HEK293 (cell line): ENCODE data around the gene ARID5A.

ENCODE experiments used
- CTCF ChIA-PET: fragments of 350-600 bp; formaldehyde crosslinking; extraction: SDS; loops from one replicate; lab custom pipeline; 2021; ENCODE audit warnings: antibody characterized with exemption; lab: Yijun Ruan, JAX
- POLR2A ChIA-PET: fragments of 300-600 bp; formaldehyde crosslinking; extraction: SDS; loops from one replicate; lab custom pipeline; 2020; ENCODE audit warnings: antibody characterized with exemption, inconsistent platforms; lab: Yijun Ruan, JAX
- H3K27ac ChIP-seq: fragments of 200-500 bp; sonication (Bioruptor generic); 2 replicates; pipeline ENCODE4 v1.5.1; 2014; ENCODE audit warnings: low read depth, low read length, control low read depth, inconsistent platforms; ENCODE audit errors: extremely low read depth
- H3K36me3 ChIP-seq, 2 experiments: fragments of 200-500 bp in 1 of 2; sonication (Bioruptor generic) in 1 of 2; 1 replicate in 1 of 2; 2 replicates in 1 of 2; pipeline ENCODE4 v1.5.1; 2014 to 2017; ENCODE audit warnings: inconsistent platforms in 2 of 2, low read length in 2 of 2; ENCODE audit not compliant: control insufficient read depth in 2 of 2, insufficient read depth in 1 of 2
- H3K4me1 ChIP-seq: fragments of 200-500 bp; sonication (Bioruptor generic); 2 replicates; pipeline ENCODE4 v1.5.1; 2014; ENCODE audit warnings: mild to moderate bottlenecking, low read length, inconsistent platforms; ENCODE audit not compliant: control insufficient read depth, insufficient read depth
- H3K4me3 ChIP-seq: 2 replicates; pipeline ENCODE4 v1.5.1; 2011; ENCODE audit warnings: low read depth, mild to moderate bottlenecking, control low read depth, low read length, moderate library complexity
- H3K9me3 ChIP-seq: fragments of 200-500 bp; sonication (Bioruptor generic); 2 replicates; pipeline ENCODE4 v1.5.1; 2014; ENCODE audit warnings: low read depth, low read length, inconsistent platforms; ENCODE audit not compliant: control insufficient read depth, insufficient read depth
- HOXC10 ChIP-seq: sonication (generic); formaldehyde crosslinking; IDR thresholded peaks from 2 replicates; pipeline ENCODE4 v1.8.1; 2023; ENCODE audit warnings: mild to moderate bottlenecking, missing genetic modification reagents
- IKZF3 ChIP-seq: fragments of 450-650 bp; IDR thresholded peaks from 2 replicates; pipeline ENCODE4 v1.5.0; 2018; ENCODE audit warnings: missing biosample characterization, mild to moderate bottlenecking, missing genetic modification characterization, moderate library complexity
- PBX3 ChIP-seq: sonication (generic); formaldehyde crosslinking; IDR thresholded peaks from 2 replicates; pipeline ENCODE4 v1.8.1; 2022; ENCODE audit warnings: mild to moderate bottlenecking, moderate library complexity, missing genetic modification reagents
- SCRT2 ChIP-seq: fragments of 450-650 bp; formaldehyde crosslinking; IDR thresholded peaks from 2 replicates; pipeline ENCODE4 v1.5.1; 2016; ENCODE audit warnings: missing biosample characterization, missing genetic modification characterization
- TSHZ1 ChIP-seq: fragments of 450-650 bp; formaldehyde crosslinking; IDR thresholded peaks from 2 replicates; pipeline ENCODE4 v1.5.1; 2016; ENCODE audit warnings: missing biosample characterization, missing genetic modification characterization, borderline replicate concordance
- ZFP69B ChIP-seq: fragments of 450-650 bp; formaldehyde crosslinking; IDR thresholded peaks from 2 replicates; pipeline ENCODE4 v1.5.1; 2016; ENCODE audit warnings: missing biosample characterization, missing genetic modification characterization
- ZNF426 ChIP-seq: fragments of 450-650 bp; formaldehyde crosslinking; IDR thresholded peaks from 2 replicates; pipeline ENCODE4 v1.5.1; 2017; ENCODE audit warnings: missing biosample characterization, missing genetic modification characterization, mild to moderate bottlenecking, inconsistent platforms, moderate library complexity
- ZNF501 ChIP-seq: fragments of 450-650 bp; formaldehyde crosslinking; IDR thresholded peaks from 2 replicates; pipeline ENCODE4 v1.5.1; 2016; ENCODE audit warnings: missing biosample characterization, missing genetic modification characterization
- ZNF529 ChIP-seq: fragments of 450-650 bp; formaldehyde crosslinking; IDR thresholded peaks from 2 replicates; pipeline ENCODE4 v1.5.1; 2017; ENCODE audit warnings: missing genetic modification characterization, missing biosample characterization; ENCODE audit not compliant: insufficient replicate concordance
- ZNF549 ChIP-seq: fragments of 450-650 bp; IDR thresholded peaks from 2 replicates; pipeline ENCODE4 v1.5.1; 2018; ENCODE audit warnings: missing biosample characterization, missing genetic modification characterization, mild to moderate bottlenecking, inconsistent platforms, moderate library complexity
- ZNF571 ChIP-seq: fragments of 450-650 bp; formaldehyde crosslinking; IDR thresholded peaks from 2 replicates; pipeline ENCODE4 v1.5.0; 2017; ENCODE audit warnings: missing biosample characterization, missing genetic modification characterization
- ZNF585B ChIP-seq: fragments of 450-650 bp; formaldehyde crosslinking; IDR thresholded peaks from 2 replicates; pipeline ENCODE4 v1.5.1; 2016; ENCODE audit warnings: missing biosample characterization, missing genetic modification characterization
- ZSCAN23 ChIP-seq: fragments of 450-650 bp; formaldehyde crosslinking; IDR thresholded peaks from 2 replicates; pipeline ENCODE4 v1.5.1; 2016; ENCODE audit warnings: missing biosample characterization, missing genetic modification characterization
- TF ChIP-seq, protein P1 (sequence below): fragments of 450-650 bp; formaldehyde crosslinking; IDR thresholded peaks from 2 replicates; pipeline ENCODE4 v1.5.1; 2016; ENCODE audit warnings: missing biosample characterization, missing genetic modification characterization
- TF ChIP-seq, protein P2 (sequence below): fragments of 450-650 bp; formaldehyde crosslinking; IDR thresholded peaks from 2 replicates; pipeline ENCODE4 v1.5.1; 2016; ENCODE audit warnings: missing biosample characterization, missing genetic modification characterization
- TF ChIP-seq, protein P3 (sequence below): fragments of 450-650 bp; formaldehyde crosslinking; IDR thresholded peaks from 2 replicates; pipeline ENCODE4 v1.5.1; 2017; ENCODE audit warnings: missing biosample characterization, missing genetic modification characterization

The ARID5A gene

DNA sequence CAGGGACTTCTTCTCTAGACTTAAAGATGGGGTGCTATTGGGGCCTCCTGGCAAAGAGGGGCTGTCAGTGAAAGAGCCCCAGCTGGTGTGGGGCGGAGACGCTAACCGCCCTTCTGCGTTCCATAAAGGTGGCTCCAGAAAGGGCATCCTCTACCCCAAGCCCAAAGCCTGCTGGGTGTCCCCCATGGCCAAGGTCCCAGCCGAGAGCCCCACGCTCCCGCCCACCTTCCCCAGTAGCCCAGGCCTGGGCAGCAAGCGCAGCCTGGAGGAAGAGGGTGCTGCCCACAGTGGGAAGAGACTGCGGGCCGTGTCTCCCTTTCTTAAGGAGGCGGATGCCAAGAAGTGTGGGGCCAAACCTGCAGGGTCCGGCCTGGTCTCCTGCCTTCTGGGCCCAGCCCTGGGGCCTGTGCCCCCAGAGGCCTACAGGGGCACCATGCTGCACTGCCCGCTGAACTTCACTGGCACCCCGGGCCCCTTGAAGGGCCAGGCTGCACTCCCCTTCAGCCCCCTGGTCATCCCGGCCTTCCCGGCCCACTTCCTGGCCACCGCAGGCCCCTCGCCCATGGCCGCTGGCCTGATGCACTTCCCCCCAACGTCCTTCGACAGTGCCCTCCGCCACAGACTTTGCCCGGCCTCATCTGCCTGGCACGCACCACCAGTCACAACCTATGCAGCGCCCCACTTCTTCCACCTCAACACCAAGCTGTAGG lies 15.2 kb downstream of the ARID5A start:
- Histone ChIP-seq H3K9me3 (no peaks in the 10 kb centered on the region), H3K4me1 (no peaks in the 10 kb centered on the region), H3K27ac (no peak overlapping the region), H3K36me3 (peaks cover 0 to 47% of the 10 kb centered on the region in 2 experiments; a peak in 1 of 3 replicates), H3K4me3 (no peak overlapping the region)
- POLR2A ChIA-PET = no interaction called here
- CTCF ChIA-PET = interaction anchor here (0.9 to 1.5 kb wide), 2 partner anchors 12 to 144 kb away, joined by 3 to 6 read pairs; no protein-coding TSS in a partner anchor
- TF ChIP-seq ZNF549 (tag by site-specific recombination) (no peak), HOXC10 (no peak), ZNF426 (no peak), ZSCAN23 (tag by site-specific recombination) (no peak), IKZF3 (tag by site-specific recombination) (no peak), PBX3 (CRISPR knock-in tag) (no peak), ZNF585B (no peak), ZNF529 (tag by site-specific recombination) (no peak), ZNF501 (tag by site-specific recombination) (no peak), SCRT2 (tag by site-specific recombination) (no peak), ZFP69B (no peak), TSHZ1 (no peak), ZNF571 (tag by site-specific recombination) (no peak)
- TF ChIP-seq, protein P1, sequence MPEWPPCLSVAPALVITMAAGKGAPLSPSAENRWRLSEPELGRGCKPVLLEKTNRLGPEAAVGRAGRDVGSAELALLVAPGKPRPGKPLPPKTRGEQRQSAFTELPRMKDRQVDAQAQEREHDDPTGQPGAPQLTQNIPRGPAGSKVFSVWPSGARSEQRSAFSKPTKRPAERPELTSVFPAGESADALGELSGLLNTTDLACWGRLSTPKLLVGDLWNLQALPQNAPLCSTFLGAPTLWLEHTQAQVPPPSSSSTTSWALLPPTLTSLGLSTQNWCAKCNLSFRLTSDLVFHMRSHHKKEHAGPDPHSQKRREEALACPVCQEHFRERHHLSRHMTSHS (tag by site-specific recombination) = no peak
- TF ChIP-seq, protein P2, sequence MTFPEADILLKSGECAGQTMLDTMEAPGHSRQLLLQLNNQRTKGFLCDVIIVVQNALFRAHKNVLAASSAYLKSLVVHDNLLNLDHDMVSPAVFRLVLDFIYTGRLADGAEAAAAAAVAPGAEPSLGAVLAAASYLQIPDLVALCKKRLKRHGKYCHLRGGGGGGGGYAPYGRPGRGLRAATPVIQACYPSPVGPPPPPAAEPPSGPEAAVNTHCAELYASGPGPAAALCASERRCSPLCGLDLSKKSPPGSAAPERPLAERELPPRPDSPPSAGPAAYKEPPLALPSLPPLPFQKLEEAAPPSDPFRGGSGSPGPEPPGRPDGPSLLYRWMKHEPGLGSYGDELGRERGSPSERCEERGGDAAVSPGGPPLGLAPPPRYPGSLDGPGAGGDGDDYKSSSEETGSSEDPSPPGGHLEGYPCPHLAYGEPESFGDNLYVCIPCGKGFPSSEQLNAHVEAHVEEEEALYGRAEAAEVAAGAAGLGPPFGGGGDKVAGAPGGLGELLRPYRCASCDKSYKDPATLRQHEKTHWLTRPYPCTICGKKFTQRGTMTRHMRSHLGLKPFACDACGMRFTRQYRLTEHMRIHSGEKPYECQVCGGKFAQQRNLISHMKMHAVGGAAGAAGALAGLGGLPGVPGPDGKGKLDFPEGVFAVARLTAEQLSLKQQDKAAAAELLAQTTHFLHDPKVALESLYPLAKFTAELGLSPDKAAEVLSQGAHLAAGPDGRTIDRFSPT (tag by site-specific recombination) = no peak
- TF ChIP-seq, protein P3, sequence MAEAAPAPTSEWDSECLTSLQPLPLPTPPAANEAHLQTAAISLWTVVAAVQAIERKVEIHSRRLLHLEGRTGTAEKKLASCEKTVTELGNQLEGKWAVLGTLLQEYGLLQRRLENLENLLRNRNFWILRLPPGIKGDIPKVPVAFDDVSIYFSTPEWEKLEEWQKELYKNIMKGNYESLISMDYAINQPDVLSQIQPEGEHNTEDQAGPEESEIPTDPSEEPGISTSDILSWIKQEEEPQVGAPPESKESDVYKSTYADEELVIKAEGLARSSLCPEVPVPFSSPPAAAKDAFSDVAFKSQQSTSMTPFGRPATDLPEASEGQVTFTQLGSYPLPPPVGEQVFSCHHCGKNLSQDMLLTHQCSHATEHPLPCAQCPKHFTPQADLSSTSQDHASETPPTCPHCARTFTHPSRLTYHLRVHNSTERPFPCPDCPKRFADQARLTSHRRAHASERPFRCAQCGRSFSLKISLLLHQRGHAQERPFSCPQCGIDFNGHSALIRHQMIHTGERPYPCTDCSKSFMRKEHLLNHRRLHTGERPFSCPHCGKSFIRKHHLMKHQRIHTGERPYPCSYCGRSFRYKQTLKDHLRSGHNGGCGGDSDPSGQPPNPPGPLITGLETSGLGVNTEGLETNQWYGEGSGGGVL (tag by site-specific recombination) = no peak
